ENCODE results near the gene RALGDS.

- TF ChIP-seq CTCF (IDR thresholded peaks at IDR 0.05 in 2 of 3, conservative IDR thresholded peaks at IDR 0.05 in 1 of 3; ENCODE audit: insufficient read depth in 2 of 3, low read depth in 1 of 3, low read length in 3 of 3), result no peak
- no peak for TF ChIP-seq SMC3 (conservative IDR thresholded peaks at IDR 0.05; ENCODE audit: insufficient read depth, low read depth, low read length)
- TF ChIP-seq ZNF184 (CRISPR knock-in tag; IDR thresholded peaks at IDR 0.05), result no peak
- TF ChIP-seq E2F6 (IDR thresholded peaks at IDR 0.05; ENCODE audit: borderline replicate concordance in 1 of 2, extremely low read depth in 1 of 2, insufficient read depth in 1 of 2, insufficient read length in 1 of 2, low read depth in 1 of 2, low read length in 1 of 2, poor library complexity in 1 of 2, severe bottlenecking in 1 of 2), result no peak
- no peak for TF ChIP-seq PKNOX1 (IDR thresholded peaks at IDR 0.05)
Observed at GRCh38 chr9:133103987-133104505, 17.0 kb downstream of the RALGDS start.
